Stomach (tissue), 9 donors: ENCODE measurements around the gene GALNT17. TPM values are rescaled to one million over a fixed set of nuclear protein-coding genes. Genes with fewer than 3 reads are reported as not detected.

ENCODE experiments used
- DNase-seq, 2 donors: peaks; one replicate each; pipeline versions ENCODE4 v3.0.0 to v3.0.0-alpha.2; 2013 to 2019
- H3K27ac ChIP-seq, 5 donors: fragments of 200-600 bp in 4 of 5; sonication (generic) in 4 of 5; one replicate each; pipeline ENCODE4 v1.5.1; 2013 to 2019; ENCODE audit warnings: mild to moderate bottlenecking in 1 of 5, moderate library complexity in 1 of 5
- H3K27me3 ChIP-seq, 3 donors: fragments of 200-600 bp; sonication (generic); one replicate each; pipeline ENCODE4 v1.5.1; 2017 to 2019; ENCODE audit warnings: mixed run types in 1 of 3
- H3K36me3 ChIP-seq, 4 donors: fragments of 200-600 bp; sonication (generic); 1 replicate in 3 of 4; 2 replicates in 1 of 4; pipeline ENCODE4 v1.5.1; 2016 to 2019
- H3K4me1 ChIP-seq, 4 donors: fragments of 200-600 bp; sonication (generic); one replicate each; pipeline ENCODE4 v1.5.1; 2016 to 2019
- H3K4me3 ChIP-seq, 4 donors: fragments of 200-600 bp; sonication (generic) in 3 of 4; one replicate each; pipeline ENCODE4 v1.5.1; 2016 to 2019; ENCODE audit warnings: mild to moderate bottlenecking in 1 of 4
- H3K9me3 ChIP-seq, 4 donors: fragments of 200-600 bp; sonication (generic); one replicate each; pipeline ENCODE4 v1.5.1; 2016 to 2019
- EP300 ChIP-seq: sonication (generic); formaldehyde crosslinking; IDR thresholded peaks from one replicate; pipeline ENCODE4 v1.6.1; 2017; ENCODE audit warnings: antibody characterized with exemption
- POLR2A ChIP-seq, 4 donors: fragments of 450-650 bp; IDR thresholded peaks; one replicate each; pipeline ENCODE4 v1.6.1; 2016; ENCODE audit warnings: antibody characterized with exemption in 4 of 4, control low read depth in 2 of 4, mild to moderate bottlenecking in 1 of 4, moderate library complexity in 1 of 4
- POLR2AphosphoS5 ChIP-seq, 3 donors: sonication (generic); formaldehyde crosslinking; IDR thresholded peaks; one replicate each; pipeline ENCODE4 v1.6.1; 2016; ENCODE audit warnings: antibody characterized with exemption in 3 of 3
- WGBS, 5 donors: extraction: QIAGEN DNeasy Blood & Tissue Kit in 3 of 5; methylation state at CpG; one replicate each; pipeline versions ENCODE4 v1.1.5 to v1.1.7; 2013 to 2018; 5-methylcytosine and 5-hydroxymethylcytosine counted together
- intact Hi-C: fragments of 100-400 bp; cut with DNase I; formaldehyde crosslinking; loops from one replicate; pipeline ENCODE4 v1.15.1; 2023; ENCODE audit warnings: low total_unique reads
- polyA plus RNA-seq, 3 donors: library from polyadenylated mRNA; stranded (reverse); fragments of 200-250 nt; gene quantifications; one replicate each; pipeline ENCODE4 v1.2.3, GENCODE V29; 2013
- total RNA-seq, 5 donors: library from RNA; depleted of rRNA; stranded (reverse); fragments of >200 nt; gene quantifications; one replicate each; pipeline versions ENCODE4 v1.1.0 to v1.2.3, GENCODE V29; 2014 to 2016
- TF ChIP-seq, protein P1 (sequence below), 7 experiments: fragments of 450-650 bp in 4 of 7; fragments of 200-600 bp in 3 of 7; sonication (generic) in 3 of 7; IDR thresholded peaks; one replicate each; pipeline ENCODE4 v1.5.1; 2016 to 2019; ENCODE audit warnings: antibody characterized with exemption in 7 of 7, control low read depth in 2 of 7, mild to moderate bottlenecking in 1 of 7
- donor health status: healthy with polysubstance abuse.
- donor health status: Bipolar disorder and iron deficiency.
- donor health status: healthy.

Gene GALNT17
- total and polyA plus RNA-seq, 8 donors, result 0.76 to 12.5 (median 1.6) TPM; not detected in 1

DNA sequence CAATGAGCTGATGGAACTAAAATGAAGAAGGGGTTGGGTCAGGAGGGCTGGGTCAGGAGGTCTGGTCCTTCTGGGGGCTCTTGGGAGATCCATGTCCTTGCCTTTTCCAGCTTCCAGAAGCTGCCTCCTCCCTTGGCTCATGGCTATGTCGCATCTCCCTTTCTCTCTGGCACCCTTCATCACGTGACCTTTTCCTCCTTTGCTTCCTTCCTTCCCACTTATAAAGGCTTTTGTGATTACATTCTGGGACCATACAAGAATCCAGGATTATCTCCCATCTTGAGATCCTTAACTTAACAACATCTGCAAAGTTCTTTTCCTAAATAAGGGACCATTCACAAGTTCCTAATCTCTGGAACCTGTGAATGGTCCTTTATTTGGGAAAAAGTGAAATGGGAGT is 290.2 kb downstream of the GALNT17 start:
- DNase-seq, result no peak
- WGBS, 5 donors, result 66 to 90% (median 83%) methylated on average over 2 of the region's 2 CpGs
- intact Hi-C loops, result no loop called here
- no peak overlapping the region for H3K4me3 ChIP-seq
- H3K9me3 ChIP-seq, result peaks cover 0 to 27% (median 11%) of the 10 kb centered on the region in 4 donors
- H3K4me1 ChIP-seq, result no peaks in the 10 kb centered on the region
- H3K27me3 ChIP-seq, result no peaks in the 10 kb centered on the region
- H3K27ac ChIP-seq, result no peak overlapping the region
- H3K36me3 ChIP-seq, result no peaks in the 10 kb centered on the region
- TF ChIP-seq POLR2AphosphoS5 (IDR thresholded peaks at IDR 0.05) (no peak), EP300 (no peak), POLR2A (IDR thresholded peaks at IDR 0.05) (no peak)
- TF ChIP-seq, protein P1, sequence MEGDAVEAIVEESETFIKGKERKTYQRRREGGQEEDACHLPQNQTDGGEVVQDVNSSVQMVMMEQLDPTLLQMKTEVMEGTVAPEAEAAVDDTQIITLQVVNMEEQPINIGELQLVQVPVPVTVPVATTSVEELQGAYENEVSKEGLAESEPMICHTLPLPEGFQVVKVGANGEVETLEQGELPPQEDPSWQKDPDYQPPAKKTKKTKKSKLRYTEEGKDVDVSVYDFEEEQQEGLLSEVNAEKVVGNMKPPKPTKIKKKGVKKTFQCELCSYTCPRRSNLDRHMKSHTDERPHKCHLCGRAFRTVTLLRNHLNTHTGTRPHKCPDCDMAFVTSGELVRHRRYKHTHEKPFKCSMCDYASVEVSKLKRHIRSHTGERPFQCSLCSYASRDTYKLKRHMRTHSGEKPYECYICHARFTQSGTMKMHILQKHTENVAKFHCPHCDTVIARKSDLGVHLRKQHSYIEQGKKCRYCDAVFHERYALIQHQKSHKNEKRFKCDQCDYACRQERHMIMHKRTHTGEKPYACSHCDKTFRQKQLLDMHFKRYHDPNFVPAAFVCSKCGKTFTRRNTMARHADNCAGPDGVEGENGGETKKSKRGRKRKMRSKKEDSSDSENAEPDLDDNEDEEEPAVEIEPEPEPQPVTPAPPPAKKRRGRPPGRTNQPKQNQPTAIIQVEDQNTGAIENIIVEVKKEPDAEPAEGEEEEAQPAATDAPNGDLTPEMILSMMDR (IDR thresholded peaks at IDR 0.05), result no peak

DNA sequence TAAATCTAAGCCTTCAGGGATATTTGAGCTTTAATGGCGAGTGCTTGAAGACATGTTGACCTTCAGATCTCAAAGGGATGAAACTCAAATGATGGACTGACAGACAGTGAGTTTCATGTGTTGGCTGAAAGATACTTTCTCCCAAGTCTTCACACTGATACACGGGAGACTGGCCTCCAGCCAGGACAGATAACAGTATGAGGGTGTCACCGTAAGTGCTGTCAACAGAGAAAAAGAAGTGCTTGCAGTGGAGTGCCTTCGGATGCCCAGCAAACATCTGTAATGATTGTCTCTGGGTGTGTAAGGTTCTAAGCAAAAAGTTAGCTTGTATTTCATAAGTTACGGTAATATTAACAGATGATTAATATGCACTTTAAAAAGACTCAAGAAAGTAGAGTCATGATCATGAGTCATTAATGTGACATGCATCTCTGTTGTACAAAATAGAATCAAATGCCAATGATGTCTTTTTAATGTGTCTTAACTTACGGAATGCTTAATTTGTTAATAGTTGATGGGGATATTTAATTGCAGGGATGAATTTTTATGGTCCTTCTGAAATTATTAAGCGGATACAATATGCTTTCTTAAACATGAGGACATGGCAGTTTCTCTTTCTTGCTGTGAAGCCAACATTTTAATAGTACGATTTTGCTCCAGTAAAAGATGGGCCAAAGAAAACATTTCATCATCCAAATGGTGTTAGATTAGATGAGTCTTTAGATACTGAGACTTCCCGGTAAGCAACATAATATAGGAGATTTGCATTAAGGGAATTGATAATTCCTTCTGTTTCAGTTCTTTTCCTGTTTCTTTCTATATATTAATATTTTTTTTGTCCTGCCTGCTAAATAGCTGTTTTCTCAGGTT is 292.5 kb downstream of the GALNT17 start:
- Histone ChIP-seq H3K36me3 (no peaks in the 10 kb centered on the region), H3K27me3 (no peaks in the 10 kb centered on the region), H3K4me1 (no peaks in the 10 kb centered on the region), H3K4me3 (no peak overlapping the region), H3K27ac (no peak overlapping the region), H3K9me3 (peaks cover 0 to 27% (median 11%) of the 10 kb centered on the region in 4 donors)
- no peak for DNase-seq
- TF ChIP-seq, protein P1 (IDR thresholded peaks at IDR 0.05), result no peak
- TF ChIP-seq POLR2AphosphoS5 (IDR thresholded peaks at IDR 0.05) (no peak), EP300 (no peak), POLR2A (IDR thresholded peaks at IDR 0.05) (no peak)
- intact Hi-C loops, result no loop called here
- 63 to 72% (median 69%) methylated on average over 9 of the region's 9 CpGs for WGBS, 5 donors

GRCh38 chr7:71429083-71429482 is 297.1 kb downstream of the GALNT17 start:
- DNase-seq, result no peak
- TF ChIP-seq, protein P1 (IDR thresholded peaks at IDR 0.05), result no peak
- TF ChIP-seq POLR2AphosphoS5 (IDR thresholded peaks at IDR 0.05) (no peak), EP300 (no peak), POLR2A (IDR thresholded peaks at IDR 0.05) (no peak)
- Histone ChIP-seq H3K9me3 (no peaks in the 10 kb centered on the region), H3K4me1 (no peaks in the 10 kb centered on the region), H3K27ac (no peak overlapping the region), H3K36me3 (no peaks in the 10 kb centered on the region), H3K4me3 (no peak overlapping the region), H3K27me3 (no peaks in the 10 kb centered on the region)
- 32 to 53% (median 41%) methylated on average over 2 of the region's 2 CpGs for WGBS, 5 donors
- intact Hi-C loops, result no loop called here

- Histone ChIP-seq H3K27me3 (no peaks in the 10 kb centered on the region), H3K4me1 (no peaks in the 10 kb centered on the region), H3K9me3 (peaks cover 0 to 4% (median 0%) of the 10 kb centered on the region in 4 donors), H3K4me3 (no peak overlapping the region), H3K27ac (no peak overlapping the region), H3K36me3 (no peaks in the 10 kb centered on the region)
- intact Hi-C loops, result no loop called here
- TF ChIP-seq POLR2AphosphoS5 (IDR thresholded peaks at IDR 0.05) (no peak), POLR2A (IDR thresholded peaks at IDR 0.05) (no peak), EP300 (no peak)
- TF ChIP-seq, protein P1 (IDR thresholded peaks at IDR 0.05), result no peak
- 71 to 89% (median 80%) methylated on average over 1 of the region's 1 CpG for WGBS, 5 donors
- DNase-seq, result no peak
Measured at GRCh38 chr7:71430246-71430645, 298.3 kb downstream of the GALNT17 start.
